OCI-LY7 (cell line): Measurements from ENCODE around the gene RFT1. TPM values are rescaled to one million over a fixed set of nuclear protein-coding genes. Genes with fewer than 3 reads are reported as not detected.

Source experiments
- BruUV-seq: library from RNA; stranded (reverse); fragments of 400-500 nt; replicated peaks from 2 replicates; lab custom pipeline; 2021; lab: Mats Ljungman, UMichigan
- CTCF ChIA-PET: fragments of 300-600 bp; sonication (Branson Sonifier 250); formaldehyde crosslinking; loops from one replicate; lab custom pipeline; 2022; ENCODE audit warnings: antibody characterized with exemption; ENCODE audit not compliant: unreplicated experiment; lab: Charles Lee
- POLR2A ChIA-PET: fragments of 300-600 bp; sonication (Branson Sonifier 250); formaldehyde crosslinking; loops from one replicate; lab custom pipeline; 2022; ENCODE audit warnings: antibody characterized with exemption; lab: Charles Lee
- DNase-seq: peaks from one replicate; pipeline ENCODE4 v3.0.0-alpha.2; 2015; ENCODE audit warnings: low spot score
- H2AFZ ChIP-seq: fragments of 200-600 bp; sonication (generic), shearing (Covaris generic); 2 replicates; pipeline ENCODE4 v1.6.1; 2014; ENCODE audit warnings: mild to moderate bottlenecking, antibody characterized with exemption, low read length, moderate library complexity
- H3K27ac ChIP-seq: fragments of 200-600 bp; sonication (generic); 2 replicates; pipeline ENCODE4 v1.5.1; 2014; ENCODE audit warnings: mixed run types, low read depth, mild to moderate bottlenecking, moderate library complexity, low read length, inconsistent platforms; ENCODE audit not compliant: poor library complexity, severe bottlenecking
- H3K36me3 ChIP-seq: fragments of 200-600 bp; sonication (generic); 2 replicates; pipeline ENCODE4 v1.6.1; 2014; ENCODE audit warnings: mild to moderate bottlenecking, antibody characterized with exemption, low read length, moderate library complexity, mixed read lengths; ENCODE audit not compliant: insufficient read depth
- H3K4me1 ChIP-seq: fragments of 200-600 bp; sonication (generic); 2 replicates; pipeline ENCODE4 v1.5.1; 2014; ENCODE audit warnings: mild to moderate bottlenecking, low read length; ENCODE audit not compliant: insufficient read depth, poor library complexity, severe bottlenecking
- H3K4me2 ChIP-seq: fragments of 200-600 bp; sonication (generic); 2 replicates; pipeline ENCODE4 v1.6.1; 2014; ENCODE audit warnings: mild to moderate bottlenecking, low read length
- H3K4me3 ChIP-seq: fragments of 200-600 bp; sonication (generic); 2 replicates; pipeline ENCODE4 v1.5.1; 2014; ENCODE audit warnings: mild to moderate bottlenecking, low read depth, low read length; ENCODE audit not compliant: poor library complexity, severe bottlenecking
- H3K79me2 ChIP-seq: fragments of 200-600 bp; sonication (generic); 2 replicates; pipeline ENCODE4 v1.6.1; 2016; ENCODE audit warnings: low read depth, mild to moderate bottlenecking, low read length, moderate library complexity, mixed read lengths; ENCODE audit not compliant: insufficient read depth
- H3K9me2 ChIP-seq: fragments of 200-600 bp; sonication (generic); 2 replicates; pipeline ENCODE4 v1.6.1; 2016; ENCODE audit warnings: mild to moderate bottlenecking, low read length, mixed read lengths; ENCODE audit not compliant: insufficient read depth
- H3K9me3 ChIP-seq: fragments of 200-600 bp; sonication (generic); 2 replicates; pipeline ENCODE4 v1.6.1; 2014; ENCODE audit warnings: mild to moderate bottlenecking, mixed run types, low read length, mixed read lengths
- H4K20me1 ChIP-seq: fragments of 200-600 bp; sonication (generic); 2 replicates; pipeline ENCODE4 v1.6.1; 2014; ENCODE audit warnings: mild to moderate bottlenecking, antibody characterized with exemption, low read length, moderate library complexity, mixed read lengths; ENCODE audit not compliant: insufficient read depth
- CTCF ChIP-seq: fragments of 200-600 bp; sonication (generic); conservative IDR thresholded peaks from 2 replicates; pipeline ENCODE4 v1.5.1; 2014; ENCODE audit warnings: mild to moderate bottlenecking, antibody characterized with exemption, low read length, moderate library complexity, mixed read lengths
- EZH2phosphoT487 ChIP-seq: fragments of 200-600 bp; sonication (generic); IDR thresholded peaks from 2 replicates; pipeline ENCODE4 v1.6.1; 2018; ENCODE audit warnings: low read depth, borderline replicate concordance, mild to moderate bottlenecking, mixed run types, antibody characterized with exemption, low read length, moderate library complexity, mixed read lengths
- intact Hi-C: fragments of 100-400 bp; cut with micrococcal nuclease; formaldehyde crosslinking; loops from one replicate; pipeline ENCODE4 v1.10.0; 2022; ENCODE audit not compliant: unreplicated experiment
- total RNA-seq, 2 experiments: library from RNA; depleted of rRNA in 1 of 2; stranded (reverse); fragments of >200 nt in 1 of 2; shearing (Covaris generic) in 1 of 2; gene quantifications; 2 replicates each; pipeline ENCODE4 v1.2.3, GENCODE V29; 2014 to 2022

Gene RFT1
- total RNA-seq, 2 experiments from 2014 or later: 9.9 to 34.7 TPM

- Histone ChIP-seq H3K79me2 (no peaks in the 10 kb centered on the region), H3K27ac (no peak overlapping the region), H2AFZ (no peak overlapping the region), H3K4me2 (no peak overlapping the region), H3K4me3 (no peak overlapping the region), H3K4me1 (peaks cover 14% of the 10 kb centered on the region), H3K9me2 (no peaks in the 10 kb centered on the region), H3K36me3 (no peaks in the 10 kb centered on the region), H3K9me3 (no peaks in the 10 kb centered on the region), H4K20me1 (no peaks in the 10 kb centered on the region)
- TF ChIP-seq CTCF: no peak
- no peak for TF ChIP-seq EZH2phosphoT487
- POLR2A ChIA-PET: no interaction called here
- DNase-seq: no peak
- CTCF ChIA-PET: interaction anchor here (0.7 kb wide), 1 partner anchor 29 kb away, joined by 5 read pairs; the partner anchor contains the start of gene SFMBT1
- BruUV-seq: no TSS peak
- intact Hi-C loops: no loop called here
Measured at GRCh38 chr3:53075743-53076140, 54.5 kb downstream of the RFT1 start.

- POLR2A ChIA-PET: no interaction called here
- no TSS peak for BruUV-seq
- intact Hi-C loops: loop anchor here (5.0 kb wide), 1 partner anchor 333 kb away; no protein-coding TSS in a partner anchor
Measured at GRCh38 chr3:53074761-53075742, 55.2 kb downstream of the RFT1 start.

More at GRCh38 chr3:53074761-53075742, 55.2 kb downstream of the RFT1 start:
- no peaks in the 10 kb centered on the region for H3K9me2 ChIP-seq
- no peak for DNase-seq
- no peak overlapping the region for H3K27ac ChIP-seq
- H3K9me3 ChIP-seq: no peaks in the 10 kb centered on the region
- TF ChIP-seq CTCF (no peak), EZH2phosphoT487 (no peak)
- H2AFZ ChIP-seq: no peak overlapping the region
- no peaks in the 10 kb centered on the region for H3K79me2 ChIP-seq
- H3K4me2 ChIP-seq: no peak overlapping the region
- CTCF ChIA-PET: interaction anchor here (0.7 kb wide), 1 partner anchor 29 kb away, joined by 5 read pairs; the partner anchor contains the start of gene SFMBT1
- no peak overlapping the region for H3K4me3 ChIP-seq
- peaks cover 14% of the 10 kb centered on the region for H3K4me1 ChIP-seq
- no peaks in the 10 kb centered on the region for H3K36me3 ChIP-seq
- no peaks in the 10 kb centered on the region for H4K20me1 ChIP-seq
